ENCODE results near the gene SCAANT1.
A peak's percentile ranks its signal among the peaks of the same experiment; 100 is the strongest.

The SCAANT1 gene

GRCh38 chr3:63960048-63960711 lies 48.0 kb upstream of the SCAANT1 start:
- ATAC-seq, result peak; percentile 81
- no peak for TF ChIP-seq TSHZ2 (CRISPR knock-in tag; IDR thresholded peaks at IDR 0.05)
- TF ChIP-seq ZNF8 (CRISPR knock-in tag; IDR thresholded peaks at IDR 0.05), result no peak
- TF ChIP-seq CSRNP3 (CRISPR knock-in tag; IDR thresholded peaks at IDR 0.05), result no peak
- no peak for TF ChIP-seq RARB (CRISPR knock-in tag; IDR thresholded peaks at IDR 0.05)
- TF ChIP-seq PPARA (CRISPR knock-in tag; IDR thresholded peaks at IDR 0.05; ENCODE audit: borderline replicate concordance), result no peak
- no peak for TF ChIP-seq GLIS3 (CRISPR knock-in tag; IDR thresholded peaks at IDR 0.05)
- TF ChIP-seq POU6F1 (CRISPR knock-in tag; IDR thresholded peaks at IDR 0.05; ENCODE audit: borderline replicate concordance, low read depth), result no peak
- no peak for TF ChIP-seq SNAI2 (CRISPR knock-in tag; IDR thresholded peaks at IDR 0.05)
- TF ChIP-seq ZC3H10 (CRISPR knock-in tag; IDR thresholded peaks at IDR 0.05), result no peak
- no peak for TF ChIP-seq ZNF70 (CRISPR knock-in tag; IDR thresholded peaks at IDR 0.05)
- no peak for TF ChIP-seq ISL1 (CRISPR knock-in tag; IDR thresholded peaks at IDR 0.05)
- TF ChIP-seq ZFP30 (CRISPR knock-in tag; IDR thresholded peaks at IDR 0.05), result no peak
- TF ChIP-seq TOX (CRISPR knock-in tag; IDR thresholded peaks at IDR 0.05; ENCODE audit: borderline replicate concordance), result no peak
- no peak for TF ChIP-seq CREB5 (CRISPR knock-in tag; IDR thresholded peaks at IDR 0.05; ENCODE audit: low read depth)

GRCh38 chr3:63959146-63959545 lies 47.0 kb upstream of the SCAANT1 start:
- TF ChIP-seq ZC3H10 (CRISPR knock-in tag; IDR thresholded peaks at IDR 0.05), result no peak
- TF ChIP-seq CREB5 (CRISPR knock-in tag; IDR thresholded peaks at IDR 0.05; ENCODE audit: low read depth), result no peak
- TF ChIP-seq ISL1 (CRISPR knock-in tag; IDR thresholded peaks at IDR 0.05), result no peak
- TF ChIP-seq BACH2 (CRISPR knock-in tag; IDR thresholded peaks at IDR 0.05; ENCODE audit: borderline replicate concordance), result no peak
- no peak for TF ChIP-seq CSRNP3 (CRISPR knock-in tag; IDR thresholded peaks at IDR 0.05)
- no peak for TF ChIP-seq ZFP30 (CRISPR knock-in tag; IDR thresholded peaks at IDR 0.05)
- no peak for TF ChIP-seq TCF4 (CRISPR knock-in tag; IDR thresholded peaks at IDR 0.05; ENCODE audit: borderline replicate concordance)
- TF ChIP-seq PATZ1 (CRISPR knock-in tag; IDR thresholded peaks at IDR 0.05; ENCODE audit: borderline replicate concordance), result no peak
- TF ChIP-seq TOX (CRISPR knock-in tag; IDR thresholded peaks at IDR 0.05; ENCODE audit: borderline replicate concordance), result no peak
- no peak for TF ChIP-seq OSR1 (CRISPR knock-in tag; IDR thresholded peaks at IDR 0.05)
- no peak for TF ChIP-seq PPARA (CRISPR knock-in tag; IDR thresholded peaks at IDR 0.05; ENCODE audit: borderline replicate concordance)
- TF ChIP-seq GLIS3 (CRISPR knock-in tag; IDR thresholded peaks at IDR 0.05), result no peak
- no peak for TF ChIP-seq ESRRG (CRISPR knock-in tag; IDR thresholded peaks at IDR 0.05)
- TF ChIP-seq ZNF8 (CRISPR knock-in tag; IDR thresholded peaks at IDR 0.05), result no peak
- ATAC-seq, result peak; percentile 8; the same call in 1 of the 3 replicates
